ENCODE results near the gene TNFRSF8. TPM values are rescaled to one million over a fixed set of nuclear protein-coding genes. Genes with fewer than 3 reads are reported as not detected.

TNFRSF8 gene
- polyA plus RNA-seq, 2 of the 4 experiments (the other 2 are of a cell fraction): 0.05 TPM; not detected in 1

- TF ChIP-seq SREBF2 (IDR thresholded peaks at IDR 0.05): no peak
- TF ChIP-seq HEYL (CRISPR knock-in tag; IDR thresholded peaks at IDR 0.05): no peak
- no peak for TF ChIP-seq MAZ (IDR thresholded peaks at IDR 0.05; ENCODE audit: borderline replicate concordance, low read depth, low read length)
- TF ChIP-seq JUN (IDR thresholded peaks at IDR 0.05): no peak
Measured at GRCh38 chr1:12179676-12180075, 116.6 kb downstream of the TNFRSF8 start (continued).

- Histone ChIP-seq H3K4me3 (no peak overlapping the region), H3K9me3 (no peaks in the 10 kb centered on the region), H3K4me2 (no peak overlapping the region), H3K27ac (no peak overlapping the region), H3K4me1 (peaks cover 10% of the 10 kb centered on the region; the same call in 2 of the 3 replicates)
- CTCF ChIA-PET: interaction anchor here (0.6 to 5.0 kb wide), 5 partner anchors 12 to 360 kb away, joined by 3 to 19 read pairs (median 4); no protein-coding TSS in a partner anchor
- no peak for DNase-seq (ENCODE audit: low read depth in 1 of 2, low spot score in 1 of 2)
- WGBS (ENCODE audit: missing lambda C conversion rate): 60% methylated on average over 9 of the region's 10 CpGs
- POLR2A ChIA-PET: no interaction called here
- TF ChIP-seq ZC3H11A (IDR thresholded peaks at IDR 0.05): no peak
- no peak for TF ChIP-seq USF2 (IDR thresholded peaks at IDR 0.05)
- ATAC-seq: no peak
- FAIRE-seq: no peak
Measured at GRCh38 chr1:12180315-12180714, 117.2 kb downstream of the TNFRSF8 start.

- H3K9me3 ChIP-seq: no peaks in the 10 kb centered on the region
- no peak overlapping the region for H3K4me2 ChIP-seq
- POLR2A ChIA-PET: no interaction called here
- no peak for ATAC-seq
- FAIRE-seq: no peak
- CTCF ChIA-PET: interaction anchor here (1.1 to 5.0 kb wide), 4 partner anchors 12 to 63 kb away, joined by 3 to 19 read pairs (median 4); no protein-coding TSS in a partner anchor
- peaks cover 10% of the 10 kb centered on the region; the same call in 2 of the 3 replicates for H3K4me1 ChIP-seq
- no CpG with 5 or more reads among the region's 7 CpGs for WGBS (ENCODE audit: missing lambda C conversion rate)
- no peak for TF ChIP-seq MYC (IDR thresholded peaks at IDR 0.05; ENCODE audit: borderline replicate concordance, low read length)
- no peak for TF ChIP-seq RCOR1 (IDR thresholded peaks at IDR 0.05; ENCODE audit: low read depth, low read length)
- TF ChIP-seq TFCP2L1 (CRISPR knock-in tag; IDR thresholded peaks at IDR 0.05): no peak
- TF ChIP-seq JUNB (IDR thresholded peaks at IDR 0.05): no peak
- no peak for TF ChIP-seq RAD21 (conservative IDR thresholded peaks at IDR 0.05 in 1 of 2, IDR thresholded peaks at IDR 0.05 in 1 of 2)
- TF ChIP-seq ZFP36 (IDR thresholded peaks at IDR 0.05; ENCODE audit: borderline replicate concordance, partially characterized antibody): no peak
- no peak for TF ChIP-seq POLR2AphosphoS2 (conservative IDR thresholded peaks at IDR 0.05; ENCODE audit: low read length)
- no peak for TF ChIP-seq PHF8 (IDR thresholded peaks at IDR 0.05; ENCODE audit: borderline replicate concordance, low read depth)
- no peak for TF ChIP-seq E2F6 (IDR thresholded peaks at IDR 0.05; ENCODE audit: borderline replicate concordance, low read depth)
- TF ChIP-seq BCL3 (IDR thresholded peaks at IDR 0.05): no peak
- DNase-seq (ENCODE audit: low read depth in 1 of 2, low spot score in 1 of 2): no peak
- H3K4me3 ChIP-seq: no peak overlapping the region
- H3K27ac ChIP-seq: no peak overlapping the region
Measured at GRCh38 chr1:12180903-12181302, 117.8 kb downstream of the TNFRSF8 start.

- H3K9me3 ChIP-seq: no peaks in the 10 kb centered on the region
- DNase-seq (ENCODE audit: low read depth in 1 of 2, low spot score in 1 of 2) (no peak), FAIRE-seq (no peak), ATAC-seq (no peak)
- ChIA-PET POLR2A (no interaction called here), CTCF (interaction anchor here (1.1 to 5.0 kb wide), 4 partner anchors 11 to 63 kb away, joined by 3 to 19 read pairs (median 4); no protein-coding TSS in a partner anchor)
- TF ChIP-seq PBX3 (IDR thresholded peaks at IDR 0.05) (no peak), USF2 (IDR thresholded peaks at IDR 0.05) (no peak)
- no peak overlapping the region for H3K4me2 ChIP-seq
- 76% methylated on average over 3 of the region's 7 CpGs for WGBS (ENCODE audit: missing lambda C conversion rate)
- no peak overlapping the region for H3K4me3 ChIP-seq
- no peak overlapping the region for H3K27ac ChIP-seq
- peaks cover 10% of the 10 kb centered on the region; the same call in 2 of the 3 replicates for H3K4me1 ChIP-seq
Measured at GRCh38 chr1:12181568-12181967, 118.5 kb downstream of the TNFRSF8 start.

Measured in A549 (cell line).